GM23248 (cell line): ENCODE measurements around the gene MIA3. TPM values are rescaled to one million over a fixed set of nuclear protein-coding genes. Genes with fewer than 3 reads are reported as not detected.

Experiments
- DNase-seq: peaks from one replicate; pipeline ENCODE4 v3.0.0-alpha.2; 2015
- H2AFZ ChIP-seq: fragments of 200-600 bp; sonication (generic); 2 replicates; pipeline ENCODE4 v1.6.1; 2016; ENCODE audit warnings: antibody characterized with exemption
- H3F3A ChIP-seq: fragments of 200-600 bp; sonication (generic); 2 replicates; pipeline ENCODE4 v1.6.1; 2016; ENCODE audit warnings: mild to moderate bottlenecking, antibody characterized with exemption, mixed run types; ENCODE audit not compliant: insufficient read depth
- H3K27ac ChIP-seq: fragments of 200-600 bp; sonication (generic); 2 replicates; pipeline ENCODE4 v1.5.1; 2016; ENCODE audit warnings: mild to moderate bottlenecking
- H3K27me3 ChIP-seq: fragments of 200-600 bp; sonication (generic); replicated peaks from 2 replicates; pipeline ENCODE4 v1.6.1; 2016; ENCODE audit warnings: mild to moderate bottlenecking; ENCODE audit not compliant: insufficient read depth
- H3K36me3 ChIP-seq: fragments of 200-600 bp; sonication (generic); 2 replicates; pipeline ENCODE4 v1.6.1; 2016; ENCODE audit warnings: low read depth, mild to moderate bottlenecking
- H3K4me1 ChIP-seq: fragments of 200-600 bp; sonication (generic); 2 replicates; pipeline ENCODE4 v1.6.1; 2016; ENCODE audit warnings: mild to moderate bottlenecking; ENCODE audit not compliant: insufficient read depth
- H3K4me2 ChIP-seq: fragments of 200-600 bp; sonication (generic); one replicate; pipeline ENCODE4 v1.6.1; 2016; ENCODE audit warnings: mild to moderate bottlenecking; ENCODE audit not compliant: unreplicated experiment
- H3K4me3 ChIP-seq: fragments of 200-600 bp; sonication (generic); 2 replicates; pipeline ENCODE4 v1.5.1; 2016; ENCODE audit warnings: mild to moderate bottlenecking
- H3K79me2 ChIP-seq: fragments of 200-600 bp; sonication (generic); 2 replicates; pipeline ENCODE4 v1.6.1; 2016; ENCODE audit warnings: mild to moderate bottlenecking; ENCODE audit not compliant: insufficient read depth
- H3K9ac ChIP-seq: fragments of 200-600 bp; sonication (generic); 2 replicates; pipeline ENCODE4 v1.6.1; 2016; ENCODE audit warnings: mild to moderate bottlenecking
- H3K9me2 ChIP-seq: fragments of 200-600 bp; sonication (generic); 2 replicates; pipeline ENCODE4 v1.6.1; 2016; ENCODE audit warnings: mixed run types, mild to moderate bottlenecking, moderate library complexity; ENCODE audit not compliant: insufficient read depth
- H3K9me3 ChIP-seq: fragments of 200-600 bp; sonication (generic); one replicate; pipeline ENCODE4 v1.6.1; 2017; ENCODE audit warnings: low read depth
- H4K20me1 ChIP-seq: fragments of 200-600 bp; sonication (generic); 2 replicates; pipeline ENCODE4 v1.6.0; 2016; ENCODE audit not compliant: insufficient read depth
- EZH2 ChIP-seq: fragments of 200-600 bp; sonication (generic); IDR thresholded peaks from 2 replicates; pipeline ENCODE4 v1.6.1; 2018; ENCODE audit warnings: antibody characterized with exemption, mild to moderate bottlenecking; ENCODE audit not compliant: insufficient read depth, poor library complexity, severe bottlenecking
- EZH2phosphoT487 ChIP-seq: fragments of 200-600 bp; sonication (generic); IDR thresholded peaks from 2 replicates; pipeline ENCODE4 v1.6.1; 2018; ENCODE audit warnings: antibody characterized with exemption, moderate library complexity, mild to moderate bottlenecking, low read depth; ENCODE audit not compliant: insufficient read depth
- WGBS, 2 experiments: methylation state at CpG; one replicate each; pipeline ENCODE4 v1.1.6; 2015 to 2017; ENCODE audit warnings: low lambda C conversion rate in 2 of 2, low coverage in 1 of 2; ENCODE audit errors: missing lambda C conversion rate in 2 of 2; 5-methylcytosine and 5-hydroxymethylcytosine counted together
- in situ Hi-C: fragments of 300-500 bp; cut with MboI; formaldehyde crosslinking; loops from 2 replicates; pipeline ENCODE4 v1.15.0; 2020
- polyA plus RNA-seq: library from polyadenylated mRNA; unstranded; fragments of >200 nt; fragmentation: Nextera tagmentation; extraction: Ambion mirVana; gene quantifications from 2 replicates; pipeline ENCODE4 v1.2.1, GENCODE V29; 2016
- total RNA-seq: library from RNA; depleted of rRNA; stranded (reverse); fragments of >200 nt; shearing (Covaris generic); gene quantifications from 2 replicates; pipeline ENCODE4 v1.2.3, GENCODE V29; 2014

MIA3 gene
- total and polyA plus RNA-seq, 2 experiments from 2014 or later, result 35.8 to 47.5 TPM

GRCh38 chr1:222706815-222707214, 88.9 kb downstream of the MIA3 start:
- Histone ChIP-seq H3K4me2 (no peak overlapping the region), H3K9me3 (no peaks in the 10 kb centered on the region), H3K36me3 (peaks cover 23% of the 10 kb centered on the region), H3K27ac (no peak overlapping the region), H3F3A (peaks cover 28% of the 10 kb centered on the region), H3K4me3 (no peak overlapping the region), H3K27me3 (no peaks in the 10 kb centered on the region), H4K20me1 (peaks cover 4% of the 10 kb centered on the region; the same call in 1 of the 2 replicates), H3K4me1 (peaks cover 14% of the 10 kb centered on the region), H2AFZ (no peak overlapping the region), H3K9ac (no peak overlapping the region), H3K9me2 (no peaks in the 10 kb centered on the region), H3K79me2 (peaks cover 100% of the 10 kb centered on the region)
- in situ Hi-C loops, result no loop called here
- no peak for DNase-seq
- TF ChIP-seq EZH2phosphoT487 (no peak), EZH2 (no peak)
- 78 to 79% methylated on average over 4 of the region's 4 CpGs for WGBS, 2 experiments

GRCh38 chr1:222709700-222710153, 91.8 kb downstream of the MIA3 start:
- 87 to 89% methylated on average over 5 of the region's 5 CpGs for WGBS, 2 experiments
- Histone ChIP-seq H3K9me3 (no peaks in the 10 kb centered on the region), H4K20me1 (0 out of 2 replicates have a peak, but pooled peaks cover 4% of the 10 kb centered on the region), H3K27ac (peak overlapping the region; percentile 98), H3K9me2 (no peaks in the 10 kb centered on the region), H3K4me2 (peak overlapping the region; percentile 92), H2AFZ (no peak overlapping the region), H3K36me3 (0 out of 2 replicates have a peak, but pooled peaks cover under 1% of the 10 kb centered on the region), H3K4me3 (peak overlapping the region; percentile 99; the same call in 1 of the 2 replicates), H3K79me2 (peaks cover 88% of the 10 kb centered on the region), H3K4me1 (peaks cover 14% of the 10 kb centered on the region), H3F3A (peaks cover 40% of the 10 kb centered on the region), H3K27me3 (no peaks in the 10 kb centered on the region), H3K9ac (peak overlapping the region; percentile 99; the same call in 1 of the 2 replicates)
- in situ Hi-C loops, result no loop called here
- peak; percentile 16 for DNase-seq
- no peak for TF ChIP-seq EZH2phosphoT487
- no peak for TF ChIP-seq EZH2

- peaks cover 33% of the 10 kb centered on the region for H3F3A ChIP-seq
- H4K20me1 ChIP-seq, result no peaks in the 10 kb centered on the region
- 0 to 1% methylated on average over 32 to 42 of the region's 42 CpGs for WGBS, 2 experiments
- peaks cover 14% of the 10 kb centered on the region for H3K4me1 ChIP-seq
- no peak for TF ChIP-seq EZH2
- TF ChIP-seq EZH2phosphoT487, result no peak
- H3K9me3 ChIP-seq, result no peaks in the 10 kb centered on the region
- in situ Hi-C loops, result no loop called here
- DNase-seq, result peak; percentile 88
- H3K9me2 ChIP-seq, result no peaks in the 10 kb centered on the region
- peaks cover 88% of the 10 kb centered on the region for H3K79me2 ChIP-seq
- H3K27ac ChIP-seq, result peak overlapping the region; percentile 98
- peak overlapping the region; percentile 99 for H3K4me3 ChIP-seq
- peak overlapping the region; percentile 74 for H2AFZ ChIP-seq
- H3K27me3 ChIP-seq, result no peaks in the 10 kb centered on the region
- peak overlapping the region; percentile 99 for H3K9ac ChIP-seq
- peaks cover 10% of the 10 kb centered on the region; the same call in 1 of the 2 replicates for H3K36me3 ChIP-seq
- H3K4me2 ChIP-seq, result peak overlapping the region; percentile 92
Measured at GRCh38 chr1:222711319-222712252, 93.7 kb downstream of the MIA3 start.

GRCh38 chr1:222712253-222713090, 94.6 kb downstream of the MIA3 start, which contains the start of the genes AIDA and BROX:
Gene AIDA (minus strand): TSS chr1:222712491. CDS start chr1:222712317, 174 bp downstream.
Gene BROX (plus strand): TSS chr1:222712564. CDS start chr1:222715700, 3,136 bp downstream.
- Histone ChIP-seq H3K27ac (peak within 1 kb of the TSS; percentile 98), H3K79me2 (peaks cover 88% of the 10 kb centered on the region), H3K9ac (peak within 1 kb of the TSS; percentile 99), H2AFZ (peak within 1 kb of the TSS; percentile 97), H3K4me2 (peak within 1 kb of the TSS; percentile 97), H3K9me3 (no peaks in the 10 kb centered on the region), H3F3A (peaks cover 33% of the 10 kb centered on the region), H3K36me3 (peaks cover 19% of the 10 kb centered on the region; the same call in 1 of the 2 replicates), H4K20me1 (no peaks in the 10 kb centered on the region), H3K4me1 (peaks cover 14% of the 10 kb centered on the region), H3K4me3 (peak within 1 kb of the TSS; percentile 99), H3K9me2 (no peaks in the 10 kb centered on the region), H3K27me3 (no peaks in the 10 kb centered on the region)
- 1 to 11% methylated on average over 29 to 60 of the region's 62 CpGs for WGBS, 2 experiments
- TF ChIP-seq EZH2phosphoT487 (no peak), EZH2 (no peak)
- DNase-seq, result peak; percentile 95
- in situ Hi-C loops, result no loop called here
